T-cell (primary cell): ENCODE data around the gene MARCHF9. TPM values are rescaled to one million over a fixed set of nuclear protein-coding genes. Genes with fewer than 3 reads are reported as not detected.

Experiments used
- ATAC-seq, 4 experiments: fragments of 200-7000 bp in 3 of 4; fragments of 150-1000 bp in 1 of 4; cut with Tn5 transposase; replicated peaks in 1 of 4; 1 replicate in 3 of 4; 2 replicates in 1 of 4; pipeline ENCODE4 v1.10.0; 2021; ENCODE audit warnings: moderate library complexity in 3 of 4, mild to moderate bottlenecking in 2 of 4, moderate number of reproducible peaks in 1 of 4
- CTCF ChIA-PET, 2 donors: fragments of 300-600 bp; sonication (Branson Sonifier 250); formaldehyde crosslinking; loops; one replicate each; lab custom pipeline; 2022; ENCODE audit warnings: antibody characterized with exemption in 2 of 2; lab: Charles Lee
- POLR2A ChIA-PET, 2 donors: fragments of 300-600 bp; sonication (Branson Sonifier 250); formaldehyde crosslinking; loops; one replicate each; lab custom pipeline; 2022; ENCODE audit warnings: antibody characterized with exemption in 2 of 2; lab: Charles Lee
- DNase-seq, 35 experiments: peaks; one replicate each; pipeline versions ENCODE4 v3.0.0 to v3.0.0-alpha.2; 2013 to 2023
- H3K27ac ChIP-seq: one replicate; pipeline ENCODE4 v1.5.1; 2013; ENCODE audit warnings: low read length
- H3K27me3 ChIP-seq, 2 experiments: replicated peaks in 1 of 2; 1 replicate in 1 of 2; 2 replicates in 1 of 2; pipeline versions ENCODE4 v1.6.1 to v1.7.0; 2013; ENCODE audit warnings: low read length in 1 of 2, mixed read lengths in 1 of 2; ENCODE audit not compliant: control insufficient read depth in 2 of 2, insufficient read depth in 2 of 2; ENCODE audit errors: extremely low read depth in 1 of 2
- H3K36me3 ChIP-seq, 2 donors: 1 replicate in 1 of 2; 2 replicates in 1 of 2; pipeline versions ENCODE4 v1.6.1 to v1.7.0; 2013; ENCODE audit warnings: low read length in 1 of 2; ENCODE audit not compliant: control insufficient read depth in 2 of 2, insufficient read depth in 1 of 2; ENCODE audit errors: extremely low read depth in 1 of 2
- H3K4me1 ChIP-seq, 2 experiments: 1 replicate in 1 of 2; 2 replicates in 1 of 2; pipeline versions ENCODE4 v1.6.1 to v1.7.0; 2013; ENCODE audit warnings: low read length in 2 of 2, mixed read lengths in 1 of 2; ENCODE audit not compliant: insufficient read depth in 2 of 2, control insufficient read depth in 1 of 2; ENCODE audit errors: extremely low read depth in 1 of 2
- H3K4me3 ChIP-seq, 2 donors: 1 replicate in 1 of 2; 2 replicates in 1 of 2; pipeline versions ENCODE4 v1.5.1 to v1.7.0; 2013; ENCODE audit warnings: mild to moderate bottlenecking in 2 of 2, low read length in 1 of 2, moderate library complexity in 1 of 2; ENCODE audit not compliant: control insufficient read depth in 1 of 2; ENCODE audit errors: extremely low read depth in 1 of 2
- H3K9me3 ChIP-seq: 2 replicates; pipeline ENCODE4 v1.7.0; 2013
- H3K27ac Mint-ChIP-seq, 2 donors: one replicate each; pipeline ENCODE4 v1.8.0; 2020 to 2021; ENCODE audit warnings: mild to moderate bottlenecking in 2 of 2, mixed read lengths in 2 of 2
- H3K27me3 Mint-ChIP-seq, 2 donors: one replicate each; pipeline ENCODE4 v1.8.0; 2021 to 2022; ENCODE audit warnings: mixed read lengths in 2 of 2
- H3K36me3 Mint-ChIP-seq: one replicate; pipeline ENCODE4 v1.8.0; 2021; ENCODE audit warnings: mixed read lengths
- H3K4me1 Mint-ChIP-seq, 3 donors: one replicate each; pipeline ENCODE4 v1.8.0; 2020 to 2022; ENCODE audit warnings: mixed read lengths in 3 of 3, mild to moderate bottlenecking in 1 of 3
- H3K4me3 Mint-ChIP-seq, 3 donors: one replicate each; pipeline ENCODE4 v1.8.0; 2020 to 2022; ENCODE audit warnings: mild to moderate bottlenecking in 3 of 3, mixed read lengths in 3 of 3, moderate library complexity in 3 of 3
- H3K9me3 Mint-ChIP-seq, 3 donors: one replicate each; pipeline ENCODE4 v1.8.0; 2020 to 2022; ENCODE audit warnings: mixed read lengths in 3 of 3
- WGBS: methylation state at CpG from one replicate; pipeline ENCODE4 v1.1.5; 2013; ENCODE audit warnings: missing lambda C conversion rate; ENCODE audit not compliant: insufficient coverage; 5-methylcytosine and 5-hydroxymethylcytosine counted together
- total RNA-seq, 35 experiments: library from RNA in 6 of 35; stranded (reverse) in 6 of 35; fragments of 120-200 nt in 1 of 35; gene quantifications; one replicate each; pipeline versions ENCODE4 v1.2.1 to v1.2.4 and lab custom pipeline; 2013 to 2026

Gene MARCHF9
- total RNA-seq, 5 donors from 2014 or later (not counting 1 experiment from before 2014, with no cell fraction given) = 45.4 to 72.9 (median 71.7) TPM

GRCh38 chr12:57782243-57782607, 27.3 kb downstream of the MARCHF9 start:
- Histone ChIP-seq H3K36me3 (peaks cover 0 to 24% of the 10 kb centered on the region in 2 donors), H3K27me3 (no peaks in the 10 kb centered on the region), H3K4me3 (peak overlapping the region; percentile 89 to 99), H3K4me1 (peaks cover 22 to 46% of the 10 kb centered on the region in 2 experiments), H3K9me3 (no peaks in the 10 kb centered on the region), H3K27ac (peak overlapping the region; percentile 75)
- H3K27ac Mint-ChIP-seq = peak overlapping the region; percentile 97 to 99
- ATAC-seq (no peak), DNase-seq (no peak)
- POLR2A ChIA-PET = interaction anchor here in 1 of 2 donors (0.6 kb wide), 1 partner anchor 138 kb away, joined by 3 read pairs; no protein-coding TSS in a partner anchor
- no peaks in the 10 kb centered on the region for H3K27me3 Mint-ChIP-seq
- 0% methylated on average over 1 of the region's 4 CpGs for WGBS
- CTCF ChIA-PET = interaction anchor here (0.6 to 2.8 kb wide), 10 partner anchors 10 to 135 kb away, joined by 3 to 14 read pairs (median 4); partner anchors contain the start of genes CYP27B1 (in 1 of the 2), EEF1AKMT3 (in 1 of the 2) and METTL1 (in 1 of the 2)
- no peaks in the 10 kb centered on the region for H3K9me3 Mint-ChIP-seq
- peak overlapping the region; percentile 98 to 100 (median 99) for H3K4me3 Mint-ChIP-seq
- peaks cover 50 to 58% (median 52%) of the 10 kb centered on the region in 3 donors for H3K4me1 Mint-ChIP-seq
- peaks cover 18% of the 10 kb centered on the region for H3K36me3 Mint-ChIP-seq

- no peaks in the 10 kb centered on the region for H3K27me3 ChIP-seq
- POLR2A ChIA-PET = interaction anchor here (0.6 kb wide), 2 partner anchors 11 to 100 kb away, joined by 3 read pairs; partner anchors contain the start of genes EEF1AKMT3 (in 1 of the 2) and METTL1 (in 1 of the 2)
- peak within 1 kb of the TSS; percentile 98 to 100 (median 99) for H3K4me3 Mint-ChIP-seq
- peaks cover 22 to 46% of the 10 kb centered on the region in 2 experiments for H3K4me1 ChIP-seq
- peaks cover 20% of the 10 kb centered on the region for H3K36me3 Mint-ChIP-seq
- WGBS = under 1% methylated on average over 38 of the region's 45 CpGs
- H3K27ac Mint-ChIP-seq = peak within 1 kb of the TSS; percentile 97 to 99
- peak within 1 kb of the TSS; percentile 89 to 99 for H3K4me3 ChIP-seq
- no peaks in the 10 kb centered on the region for H3K9me3 ChIP-seq
- no peaks in the 10 kb centered on the region for H3K9me3 Mint-ChIP-seq
- H3K36me3 ChIP-seq = peaks cover 0 to 30% of the 10 kb centered on the region in 2 donors
- H3K27ac ChIP-seq = peak within 1 kb of the TSS; percentile 75
- peak; percentile 89 to 99 (median 96) for DNase-seq
- ATAC-seq = peak; percentile 83 to 96 (median 88)
- CTCF ChIA-PET = interaction anchor here (0.5 to 2.8 kb wide), 21 partner anchors 10 to 158 kb away, joined by 3 to 14 read pairs (median 4); partner anchors contain the start of genes EEF1AKMT3 (in 2 of the 2), METTL1 (in 2 of the 2), ATP23 (in 1 of the 2) and CYP27B1 (in 1 of the 2)
- peaks cover 50 to 58% (median 52%) of the 10 kb centered on the region in 3 donors for H3K4me1 Mint-ChIP-seq
- H3K27me3 Mint-ChIP-seq = no peaks in the 10 kb centered on the region
Measured at GRCh38 chr12:57782608-57783465, 27.9 kb downstream of the MARCHF9 start, which contains the start of gene TSFM. TSFM (plus strand) TSS chr12:57782787; CDS start chr12:57782802, 15 bp downstream.

GRCh38 chr12:57783466-57783801, 28.5 kb downstream of the MARCHF9 start:
- peaks cover 21% of the 10 kb centered on the region for H3K36me3 Mint-ChIP-seq
- H3K4me3 Mint-ChIP-seq = peak overlapping the region; percentile 98 to 100 (median 99)
- ATAC-seq (no peak), DNase-seq (no peak)
- Histone ChIP-seq H3K27ac (no peak overlapping the region), H3K9me3 (no peaks in the 10 kb centered on the region), H3K36me3 (peaks cover 0 to 30% of the 10 kb centered on the region in 2 donors), H3K4me1 (peaks cover 22 to 43% of the 10 kb centered on the region in 2 experiments), H3K4me3 (peak overlapping the region; percentile 89 to 99), H3K27me3 (no peaks in the 10 kb centered on the region)
- peak overlapping the region; percentile 97 to 99 for H3K27ac Mint-ChIP-seq
- 94% methylated on average over 8 of the region's 12 CpGs for WGBS
- no peaks in the 10 kb centered on the region for H3K9me3 Mint-ChIP-seq
- H3K4me1 Mint-ChIP-seq = peaks cover 50 to 55% (median 53%) of the 10 kb centered on the region in 3 donors
- CTCF ChIA-PET = interaction anchor here (0.7 to 2.8 kb wide), 9 partner anchors 11 to 120 kb away, joined by 3 to 14 read pairs (median 3); partner anchors contain the start of genes EEF1AKMT3 (in 2 of the 2), METTL1 (in 2 of the 2), CYP27B1 (in 1 of the 2) and OS9 (in 1 of the 2)
- no peaks in the 10 kb centered on the region for H3K27me3 Mint-ChIP-seq
- POLR2A ChIA-PET = interaction anchor here (0.6 kb wide), 2 partner anchors 11 to 99 kb away, joined by 3 read pairs; partner anchors contain the start of genes EEF1AKMT3 (in 1 of the 2) and METTL1 (in 1 of the 2)

- Histone ChIP-seq H3K4me3 (no peak overlapping the region), H3K27ac (no peak overlapping the region), H3K9me3 (no peaks in the 10 kb centered on the region), H3K36me3 (peaks cover 0 to 34% of the 10 kb centered on the region in 2 donors), H3K27me3 (no peaks in the 10 kb centered on the region), H3K4me1 (peaks cover 22 to 40% of the 10 kb centered on the region in 2 experiments)
- WGBS = no CpG with 5 or more reads among the region's 11 CpGs
- H3K27me3 Mint-ChIP-seq = no peaks in the 10 kb centered on the region
- peak overlapping the region in 1 of 2 donors; percentile 44 for H3K27ac Mint-ChIP-seq
- POLR2A ChIA-PET = interaction anchor here in 1 of 2 donors (0.6 kb wide), 1 partner anchor 27 kb away, joined by 3 read pairs; no protein-coding TSS in a partner anchor
- no peaks in the 10 kb centered on the region for H3K9me3 Mint-ChIP-seq
- peaks cover 50 to 54% (median 52%) of the 10 kb centered on the region in 3 donors for H3K4me1 Mint-ChIP-seq
- no peak for DNase-seq
- H3K4me3 Mint-ChIP-seq = peak overlapping the region; percentile 62 to 100 (median 77)
- CTCF ChIA-PET = interaction anchor here (0.7 to 1.3 kb wide), 4 partner anchors 15 to 120 kb away, joined by 3 to 4 read pairs (median 4); no protein-coding TSS in a partner anchor
- no peak for ATAC-seq
- H3K36me3 Mint-ChIP-seq = peaks cover 23% of the 10 kb centered on the region
Measured at GRCh38 chr12:57783861-57784260, 29.0 kb downstream of the MARCHF9 start.

- POLR2A ChIA-PET = interaction anchor here in 1 of 2 donors (0.8 kb wide), 1 partner anchor 39 kb away, joined by 3 read pairs; no protein-coding TSS in a partner anchor
Measured at GRCh38 chr12:57793920-57794319, 39.0 kb downstream of the MARCHF9 start.

More at GRCh38 chr12:57793920-57794319, 39.0 kb downstream of the MARCHF9 start:
- no peaks in the 10 kb centered on the region for H3K9me3 ChIP-seq
- Mint-ChIP-seq H3K4me3 (no peak overlapping the region), H3K9me3 (no peaks in the 10 kb centered on the region), H3K4me1 (peaks cover 3 to 6% (median 4%) of the 10 kb centered on the region in 3 donors), H3K36me3 (peaks cover 38% of the 10 kb centered on the region), H3K27ac (no peak overlapping the region), H3K27me3 (no peaks in the 10 kb centered on the region)
- no peak for DNase-seq
- no peaks in the 10 kb centered on the region for H3K4me1 ChIP-seq
- WGBS = 40% methylated on average over 1 of the region's 1 CpG
- H3K36me3 ChIP-seq = peaks cover 3 to 69% of the 10 kb centered on the region in 2 donors
- CTCF ChIA-PET = interaction anchor here (0.8 to 1.3 kb wide), 2 partner anchors 11 to 105 kb away, joined by 3 to 4 read pairs; partner anchors contain the start of gene TSFM (in 1 of the 2)
- no peaks in the 10 kb centered on the region for H3K27me3 ChIP-seq
- ATAC-seq = no peak
- no peak overlapping the region for H3K4me3 ChIP-seq
- no peak overlapping the region for H3K27ac ChIP-seq
